Islet precursor cell (in vitro differentiated cells): Measurements from ENCODE around the gene DSC3.

Source experiments
- DNase-seq: peaks from one replicate; pipeline ENCODE4 v3.0.0-alpha.2; 2018

Gene DSC3

DNA sequence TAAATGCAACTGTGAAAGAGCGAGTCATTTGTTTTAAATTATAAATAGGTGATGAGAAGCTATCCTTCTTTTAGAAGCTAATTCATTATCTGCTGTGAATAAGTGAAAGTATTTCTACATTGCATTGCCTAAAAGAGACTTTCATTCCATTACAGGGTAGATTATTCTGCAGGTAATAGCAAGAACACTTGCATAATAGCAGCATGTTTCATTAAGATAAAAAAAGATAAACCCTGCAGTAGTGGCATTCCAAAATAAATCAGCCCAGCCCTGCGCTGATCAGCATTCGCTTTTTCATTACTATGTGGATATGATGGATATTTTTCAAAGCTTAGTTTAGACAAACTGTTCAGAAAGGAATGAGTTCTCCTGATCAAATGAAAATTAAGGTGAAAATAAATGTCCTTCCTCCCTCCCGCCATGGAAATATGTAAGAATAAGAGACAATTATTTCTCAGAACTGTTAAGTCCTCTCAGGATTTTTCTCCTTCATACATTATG lies 72.8 kb downstream of the DSC3 start:
- no peak for DNase-seq

DNA sequence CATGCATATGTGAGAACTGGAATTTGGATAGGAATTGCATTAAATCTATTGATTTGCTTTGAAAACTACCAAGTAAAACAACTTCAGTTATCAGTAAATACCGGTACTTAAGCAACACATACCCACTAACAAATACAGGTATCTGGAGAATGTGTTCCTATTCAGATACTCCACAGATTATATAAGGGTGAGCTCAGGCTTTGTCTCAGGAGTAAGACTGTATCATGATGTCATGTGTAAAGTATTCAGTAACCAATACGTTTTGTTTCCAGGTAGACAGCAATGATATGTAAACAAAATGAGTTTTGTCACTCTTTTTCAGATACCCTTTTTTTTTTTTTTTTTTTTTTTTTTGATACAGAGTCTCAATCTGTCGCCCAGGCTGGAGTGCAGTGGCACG lies 74.8 kb downstream of the DSC3 start:
- DNase-seq, result no peak

DNA sequence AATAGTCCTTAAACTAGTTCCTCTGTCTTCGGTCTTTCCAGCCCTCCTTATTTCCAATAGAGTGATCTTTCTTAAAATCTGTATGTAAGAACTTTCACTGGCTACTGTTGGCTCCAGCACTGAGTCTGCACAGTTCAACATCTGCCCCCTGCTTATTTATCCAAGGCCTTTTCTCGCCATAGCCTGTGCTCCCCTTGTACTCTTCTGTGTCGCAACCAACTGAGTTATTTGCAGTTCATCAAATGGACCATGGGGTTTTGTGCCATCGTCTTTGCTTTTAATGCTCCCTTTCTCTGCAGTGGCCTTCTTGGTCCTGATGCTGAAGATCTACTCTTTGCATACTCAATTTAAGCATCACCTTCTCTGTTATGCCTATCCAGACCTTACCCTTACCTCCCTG lies 77.3 kb downstream of the DSC3 start:
- no peak for DNase-seq

DNA sequence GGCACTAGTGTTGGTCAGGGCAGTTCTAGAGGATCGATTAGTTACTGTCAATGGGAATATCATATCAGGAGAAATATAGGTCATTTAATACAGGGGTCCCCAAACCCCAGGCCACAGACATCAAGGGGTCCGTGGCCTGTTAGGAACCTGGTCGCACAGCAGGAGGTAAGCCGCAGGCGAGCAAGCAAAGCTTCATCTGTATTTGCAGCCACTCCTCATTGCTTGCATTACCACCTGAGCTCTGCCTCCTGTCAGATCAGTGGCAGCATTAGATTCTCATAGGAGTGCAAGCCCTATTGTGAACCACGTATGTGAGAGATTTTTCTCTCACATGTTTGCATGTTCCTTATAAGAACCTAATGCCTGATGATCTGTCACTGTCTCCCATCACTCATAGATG lies 81.9 kb downstream of the DSC3 start:
- no peak for DNase-seq

DNA sequence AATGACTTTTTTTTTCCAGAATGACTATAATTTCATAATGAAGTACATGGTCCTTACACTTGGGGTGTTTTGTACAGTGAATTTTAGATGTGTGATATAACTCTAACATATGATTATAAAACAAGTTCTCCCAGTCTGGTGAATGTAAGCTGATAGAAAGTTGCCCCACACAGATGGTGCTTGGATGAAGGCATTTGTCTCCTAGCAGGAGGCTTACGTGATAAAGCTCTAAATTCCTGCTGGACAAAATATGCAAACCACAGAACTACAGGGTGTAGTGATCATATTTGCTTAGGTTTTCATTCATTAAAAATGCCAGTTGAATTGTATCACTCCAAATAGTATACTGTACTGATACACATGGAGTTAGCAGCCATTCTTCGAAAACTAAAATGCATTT lies 85.5 kb downstream of the DSC3 start:
- DNase-seq, result no peak

DNA sequence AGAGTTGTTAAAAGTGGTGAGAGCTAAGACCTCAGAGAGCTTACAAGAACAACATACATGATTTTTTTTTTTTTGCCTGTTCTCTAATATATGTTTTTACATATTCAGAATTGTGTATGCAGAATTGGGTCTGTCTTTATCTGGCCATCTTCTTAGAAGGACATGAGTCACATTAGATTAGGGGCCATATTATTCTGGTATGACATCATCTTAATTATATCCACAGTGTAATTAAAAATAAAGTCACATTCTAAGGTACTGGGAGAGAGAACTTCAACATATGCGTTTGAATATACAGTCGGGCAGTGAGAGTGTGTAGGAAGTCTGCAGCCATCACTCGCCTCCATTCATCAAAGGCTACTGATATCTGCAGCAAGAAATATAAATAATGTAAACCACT lies 88.3 kb downstream of the DSC3 start:
- DNase-seq, result no peak

DNA sequence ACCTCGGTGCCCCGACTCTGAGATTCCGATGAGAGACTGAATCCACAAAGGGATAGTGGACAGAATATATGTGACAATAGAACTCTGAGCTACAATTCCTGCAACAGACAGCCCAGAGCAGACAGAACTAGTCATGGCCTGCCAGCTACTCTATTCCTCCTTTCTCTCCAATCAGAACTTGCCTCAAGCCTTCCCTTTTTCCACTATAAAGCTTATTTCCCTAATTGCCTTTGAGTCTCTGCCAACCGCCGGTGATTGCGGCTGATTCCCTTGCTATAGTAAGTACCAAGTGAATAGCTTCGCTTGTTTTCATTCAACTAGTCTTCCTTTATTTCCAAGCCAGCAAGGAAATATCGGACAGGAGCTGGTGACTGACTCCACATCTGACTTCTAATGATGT lies 96.8 kb downstream of the DSC3 start:
- DNase-seq, result no peak

DNA sequence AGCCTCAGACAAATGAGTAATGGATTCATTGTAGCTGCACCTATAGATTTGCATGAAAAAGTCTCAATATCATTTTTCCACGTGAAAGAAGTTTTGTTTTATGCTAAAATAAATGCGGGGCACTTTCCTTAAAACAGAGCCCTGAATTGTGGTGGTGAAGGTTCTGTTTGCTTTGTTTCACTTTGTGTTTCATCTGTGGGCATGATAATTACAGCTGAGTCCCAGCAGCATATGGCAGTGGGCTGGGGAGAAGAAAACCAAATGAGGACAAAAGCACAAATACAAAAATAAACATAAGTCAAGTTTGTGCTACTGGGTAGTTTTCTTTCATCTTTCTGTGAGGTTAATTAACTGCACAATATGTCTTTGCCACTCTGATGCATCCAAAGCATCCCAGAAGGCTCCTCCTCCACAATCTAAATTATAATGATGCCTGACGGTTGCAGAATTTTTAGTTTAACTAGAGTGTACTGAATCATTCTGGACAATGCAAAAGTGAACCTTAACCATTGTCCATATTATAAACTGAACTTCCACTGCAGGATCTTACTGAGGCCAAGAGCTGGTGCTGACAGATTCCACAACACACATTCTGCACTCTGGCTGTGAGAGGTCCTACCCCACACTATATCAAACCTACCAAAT lies 97.6 kb downstream of the DSC3 start:
- no peak for DNase-seq

DNA sequence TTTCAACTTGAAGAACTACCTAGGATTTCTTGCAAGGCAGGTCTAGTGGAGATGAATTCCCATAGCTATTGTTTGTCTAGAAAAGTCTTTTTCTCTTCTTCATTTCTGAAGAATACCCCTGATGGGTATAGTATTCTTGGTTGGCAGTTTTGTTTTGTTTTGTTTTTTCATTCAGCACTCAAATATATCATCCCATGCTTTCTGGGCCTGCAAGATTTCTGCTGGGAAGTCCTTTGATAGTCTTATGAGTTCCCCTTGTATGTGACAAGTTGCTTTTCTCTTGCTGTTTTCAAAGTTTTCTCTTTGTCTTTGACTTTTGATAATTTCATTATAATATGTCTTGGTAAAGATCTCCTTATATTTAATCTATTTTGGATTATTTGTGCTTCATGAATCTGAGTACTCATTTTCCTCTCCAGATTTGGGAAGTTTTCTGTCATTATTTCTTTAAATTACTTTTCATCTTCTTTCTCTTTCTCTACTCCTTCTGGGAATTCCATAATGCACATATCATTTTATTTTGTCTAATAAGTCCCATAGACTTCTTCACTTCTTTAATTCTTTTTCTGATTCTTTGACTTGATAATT lies 101.5 kb downstream of the DSC3 start:
- no peak for DNase-seq
